A172 (cell line): Measurements from ENCODE around the gene CMIP. TPM values are rescaled to one million over a fixed set of nuclear protein-coding genes. Genes with fewer than 3 reads are reported as not detected.

ENCODE experiments used
- DNase-seq: peaks from one replicate; pipeline ENCODE4 v3.0.0-alpha.2; 2015; ENCODE audit warnings: low spot score
- total RNA-seq: library from RNA; depleted of rRNA; stranded (reverse); fragments of >200 nt; shearing (Covaris generic); gene quantifications from 2 replicates; pipeline ENCODE4 v1.2.3, GENCODE V29; 2014

Gene CMIP
- total RNA-seq, 1 experiment from 2014 or later = 5.9 TPM

GRCh38 chr16:81618661-81619060, 174.1 kb downstream of the CMIP start:
- DNase-seq = no peak

- DNase-seq = no peak
Measured at GRCh38 chr16:81620029-81620428, 175.4 kb downstream of the CMIP start.

GRCh38 chr16:81620796-81621195, 176.2 kb downstream of the CMIP start:
- no peak for DNase-seq

- no peak for DNase-seq
Measured at GRCh38 chr16:81621496-81621895, 176.9 kb downstream of the CMIP start.

- DNase-seq = peak; percentile 66
Measured at GRCh38 chr16:81623365-81624102, 178.9 kb downstream of the CMIP start.

GRCh38 chr16:81624403-81624759, 179.8 kb downstream of the CMIP start:
- DNase-seq = no peak

- DNase-seq = no peak
Measured at GRCh38 chr16:81624760-81625543, 180.3 kb downstream of the CMIP start.

GRCh38 chr16:81625544-81626153, 181.0 kb downstream of the CMIP start:
- peak; percentile 82 for DNase-seq

GRCh38 chr16:81626181-81626674, 181.6 kb downstream of the CMIP start:
- DNase-seq = no peak

- no peak for DNase-seq
Measured at GRCh38 chr16:81627024-81627423, 182.4 kb downstream of the CMIP start.

- no peak for DNase-seq
Measured at GRCh38 chr16:81627729-81628244, 183.2 kb downstream of the CMIP start.

GRCh38 chr16:81629034-81629802, 184.6 kb downstream of the CMIP start:
- no peak for DNase-seq

GRCh38 chr16:81629896-81630634, 185.5 kb downstream of the CMIP start:
- no peak for DNase-seq

- DNase-seq = no peak
Measured at GRCh38 chr16:81630635-81631031, 186.0 kb downstream of the CMIP start.

- peak; percentile 93 for DNase-seq
Measured at GRCh38 chr16:81632392-81633146, 188.0 kb downstream of the CMIP start.

- DNase-seq = no peak
Measured at GRCh38 chr16:81633147-81633619, 188.6 kb downstream of the CMIP start.

GRCh38 chr16:81633680-81634379, 189.2 kb downstream of the CMIP start:
- DNase-seq = no peak

- DNase-seq = no peak
Measured at GRCh38 chr16:81634380-81635062, 189.9 kb downstream of the CMIP start.
